Lower lobe of right lung (tissue), 2 donors: ENCODE measurements around the gene CTXND2. TPM values are rescaled to one million over a fixed set of nuclear protein-coding genes. Genes with fewer than 3 reads are reported as not detected.
"Not testable (repeated sequence)": the region's sequence is repeated elsewhere in the genome, so short reads cannot be mapped to it uniquely, and the experiment has no call there.

Experiments
- ATAC-seq, 2 donors: fragments of 200-7000 bp; cut with Tn5 transposase; one replicate each; pipeline ENCODE4 v1.9.1; 2020 to 2022; ENCODE audit warnings: mild to moderate bottlenecking in 2 of 2, moderate library complexity in 2 of 2
- DNase-seq: peaks from one replicate; pipeline ENCODE4 v3.0.0-alpha.2; 2020
- H3K27ac ChIP-seq: fragments of 200-600 bp; one replicate; pipeline ENCODE4 v1.8.0; 2022
- H3K27me3 ChIP-seq: fragments of 200-600 bp; one replicate; pipeline ENCODE4 v1.8.0; 2022; ENCODE audit warnings: low read depth
- H3K36me3 ChIP-seq: fragments of 200-600 bp; one replicate; pipeline ENCODE4 v1.8.0; 2022; ENCODE audit warnings: mild to moderate bottlenecking
- H3K4me1 ChIP-seq: fragments of 200-600 bp; one replicate; pipeline ENCODE4 v1.8.0; 2022
- H3K4me3 ChIP-seq: fragments of 200-600 bp; one replicate; pipeline ENCODE4 v1.8.0; 2022; ENCODE audit warnings: mild to moderate bottlenecking
- H3K9me3 ChIP-seq: fragments of 200-600 bp; one replicate; pipeline ENCODE4 v1.8.0; 2022
- CTCF ChIP-seq: fragments of 200-600 bp; IDR thresholded peaks from one replicate; pipeline ENCODE4 v1.8.0; 2022; ENCODE audit warnings: antibody characterized with exemption, mild to moderate bottlenecking
- intact Hi-C: fragments of 100-400 bp; cut with DNase I; formaldehyde crosslinking; loops from one replicate; pipeline ENCODE4 v1.11.0; 2022
- total RNA-seq: library from RNA; stranded (reverse); fragmentation: NEBNext Ultra II Directional; extraction: Animal tissue kit (Norgen Biotek cat#: 25700); gene quantifications from one replicate; pipeline ENCODE4 v1.2.1, GENCODE V29; 2021
- donor health status: DM: no; HTN: yes; CAD: no; lungs with severe emphysema.

Gene CTXND2
- total RNA-seq, 1 donor from 2014 or later = not detected

DNA sequence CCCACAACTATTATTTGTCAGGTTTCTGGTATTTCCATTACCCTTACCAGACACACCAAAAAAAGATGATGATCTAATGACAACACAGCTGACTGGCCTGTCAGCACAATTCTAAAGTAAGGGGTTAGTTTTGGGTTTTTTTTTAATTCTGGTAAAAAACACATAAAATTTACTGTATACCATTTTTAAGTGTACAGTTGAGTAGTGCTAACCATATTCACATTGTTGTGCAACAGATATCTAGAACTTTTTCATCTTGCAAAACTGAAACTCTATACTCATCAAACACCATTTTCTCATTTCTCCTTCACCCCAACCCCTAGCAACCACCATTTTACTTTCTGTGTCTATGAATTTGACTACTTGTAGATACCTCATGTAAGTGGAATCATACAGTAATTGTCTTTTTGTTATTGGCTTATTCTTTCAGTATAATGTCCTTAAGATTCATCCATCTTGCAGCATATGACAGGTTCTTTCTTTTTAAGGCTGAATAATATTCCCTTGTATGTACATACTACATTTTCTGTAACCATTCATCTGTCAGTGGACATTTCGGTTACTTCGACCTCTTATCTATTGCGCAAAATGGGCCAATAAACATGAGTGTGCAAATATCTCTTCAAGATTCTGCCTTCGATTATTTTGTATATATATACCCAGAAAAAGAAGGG lies 40.3 kb upstream of the CTXND2 start:
- no peak for ATAC-seq
- intact Hi-C loops = no loop called here
- H3K27ac ChIP-seq = no peak overlapping the region

GRCh38 chr1:150850801-150851362 lies 36.1 kb upstream of the CTXND2 start:
- ATAC-seq, intact Hi-C loops, DNase-seq, H3K9me3 ChIP-seq, H3K27ac ChIP-seq, H3K27me3 ChIP-seq, H3K4me3 ChIP-seq: not testable (repeated sequence)
- H3K4me1 ChIP-seq = peaks cover 21% of the 10 kb centered on the region
- H3K36me3 ChIP-seq = peaks cover 64% of the 10 kb centered on the region

More for the DNA sequence above, 40.3 kb upstream of the CTXND2 start:
- Histone ChIP-seq H3K9me3 (no peaks in the 10 kb centered on the region), H3K4me3 (no peak overlapping the region), H3K27me3 (no peaks in the 10 kb centered on the region), H3K36me3 (peaks cover 44% of the 10 kb centered on the region), H3K4me1 (peaks cover 13% of the 10 kb centered on the region)
- no peak for DNase-seq
- TF ChIP-seq CTCF = no peak

DNA sequence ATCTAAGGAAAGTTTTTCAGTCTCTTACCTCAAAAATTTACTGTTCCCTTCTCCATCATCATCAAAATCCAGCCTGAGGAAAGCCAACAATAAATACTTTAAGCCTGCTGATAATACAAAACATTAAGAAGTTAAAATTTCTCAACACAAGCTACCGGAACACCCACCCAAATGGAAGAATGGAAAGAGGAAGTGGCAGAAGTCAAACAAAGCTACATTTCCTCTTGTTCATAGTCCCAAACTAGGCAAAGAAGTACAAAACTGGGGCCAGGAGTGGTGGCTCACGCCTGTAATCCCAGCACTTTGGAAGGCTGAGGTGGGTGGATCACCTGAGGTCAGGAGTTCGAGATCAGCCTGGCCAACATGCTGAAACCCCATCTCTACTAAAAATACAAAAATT lies 34.2 kb upstream of the CTXND2 start:
- intact Hi-C loops, ATAC-seq: not testable (repeated sequence)

GRCh38 chr1:150863724-150864123 lies 23.2 kb upstream of the CTXND2 start:
- TF ChIP-seq CTCF = no peak
- DNase-seq = no peak
- Histone ChIP-seq H3K27me3 (no peaks in the 10 kb centered on the region), H3K36me3 (peaks cover 7% of the 10 kb centered on the region), H3K4me1 (no peaks in the 10 kb centered on the region), H3K4me3 (no peak overlapping the region), H3K9me3 (no peaks in the 10 kb centered on the region), H3K27ac (no peak overlapping the region)
- intact Hi-C loops = no loop called here
- no peak for ATAC-seq

More for the DNA sequence above, 34.2 kb upstream of the CTXND2 start:
- Histone ChIP-seq H3K4me1 (peaks cover 21% of the 10 kb centered on the region), H3K27ac (peak overlapping the region; percentile 56), H3K36me3 (peaks cover 68% of the 10 kb centered on the region)
- not testable (repeated sequence) for H3K27me3 ChIP-seq, H3K9me3 ChIP-seq, H3K4me3 ChIP-seq, DNase-seq

- H3K27me3 ChIP-seq, H3K9me3 ChIP-seq, ATAC-seq, H3K4me3 ChIP-seq, H3K36me3 ChIP-seq, DNase-seq, H3K4me1 ChIP-seq, H3K27ac ChIP-seq, intact Hi-C loops: not testable (repeated sequence)
Measured at GRCh38 chr1:150864200-150864599, 22.7 kb upstream of the CTXND2 start.

GRCh38 chr1:150869683-150870082 lies 17.3 kb upstream of the CTXND2 start:
- no peaks in the 10 kb centered on the region for H3K27me3 ChIP-seq
- no peak overlapping the region for H3K4me3 ChIP-seq
- no peak for TF ChIP-seq CTCF
- peaks cover 11% of the 10 kb centered on the region for H3K36me3 ChIP-seq
- H3K9me3 ChIP-seq = no peaks in the 10 kb centered on the region
- no peak for DNase-seq
- no peak for ATAC-seq
- H3K27ac ChIP-seq = no peak overlapping the region
- intact Hi-C loops = no loop called here
- H3K4me1 ChIP-seq = peaks cover 12% of the 10 kb centered on the region

DNA sequence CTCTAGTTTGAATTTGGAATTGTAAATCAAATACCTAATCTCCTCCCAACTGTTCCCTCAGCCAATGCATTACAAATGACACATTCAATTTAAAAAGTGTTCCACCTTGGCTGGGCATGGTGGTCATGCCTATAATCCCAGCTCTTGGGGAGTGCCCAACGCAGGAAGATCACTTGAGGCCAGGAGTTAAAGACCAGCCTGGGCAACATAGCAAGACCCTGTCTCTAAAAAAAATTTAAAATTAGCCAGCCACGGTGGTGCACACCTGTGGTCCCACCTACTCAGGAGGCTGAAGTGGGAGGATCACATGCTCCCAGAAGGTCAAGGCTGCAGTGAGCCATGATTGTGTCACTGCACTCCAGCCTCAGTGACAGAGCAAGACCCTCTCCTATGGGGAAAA lies 14.4 kb upstream of the CTXND2 start:
- Histone ChIP-seq H3K4me1 (peaks cover 20% of the 10 kb centered on the region), H3K36me3 (peaks cover 4% of the 10 kb centered on the region), H3K27me3 (no peaks in the 10 kb centered on the region), H3K9me3 (no peaks in the 10 kb centered on the region), H3K27ac (no peak overlapping the region), H3K4me3 (no peak overlapping the region)
- intact Hi-C loops = no loop called here
- no peak for TF ChIP-seq CTCF
- ATAC-seq (no peak), DNase-seq (no peak)
